OCI-LY7 (cell line): ENCODE measurements around the gene TJP3. TPM values are rescaled to one million over a fixed set of nuclear protein-coding genes. Genes with fewer than 3 reads are reported as not detected.

Experiments
- BruUV-seq: library from RNA; stranded (reverse); fragments of 400-500 nt; replicated peaks from 2 replicates; lab custom pipeline; 2021; lab: Mats Ljungman, UMichigan
- CTCF ChIA-PET: fragments of 300-600 bp; sonication (Branson Sonifier 250); formaldehyde crosslinking; loops from one replicate; lab custom pipeline; 2022; ENCODE audit warnings: antibody characterized with exemption; ENCODE audit not compliant: unreplicated experiment; lab: Charles Lee
- POLR2A ChIA-PET: fragments of 300-600 bp; sonication (Branson Sonifier 250); formaldehyde crosslinking; loops from one replicate; lab custom pipeline; 2022; ENCODE audit warnings: antibody characterized with exemption; lab: Charles Lee
- DNase-seq: peaks from one replicate; pipeline ENCODE4 v3.0.0-alpha.2; 2015; ENCODE audit warnings: low spot score
- H2AFZ ChIP-seq: fragments of 200-600 bp; sonication (generic), shearing (Covaris generic); 2 replicates; pipeline ENCODE4 v1.6.1; 2014; ENCODE audit warnings: mild to moderate bottlenecking, antibody characterized with exemption, low read length, moderate library complexity
- H3K27ac ChIP-seq: fragments of 200-600 bp; sonication (generic); 2 replicates; pipeline ENCODE4 v1.5.1; 2014; ENCODE audit warnings: mixed run types, low read depth, mild to moderate bottlenecking, moderate library complexity, low read length, inconsistent platforms; ENCODE audit not compliant: poor library complexity, severe bottlenecking
- H3K36me3 ChIP-seq: fragments of 200-600 bp; sonication (generic); 2 replicates; pipeline ENCODE4 v1.6.1; 2014; ENCODE audit warnings: mild to moderate bottlenecking, antibody characterized with exemption, low read length, moderate library complexity, mixed read lengths; ENCODE audit not compliant: insufficient read depth
- H3K4me1 ChIP-seq: fragments of 200-600 bp; sonication (generic); 2 replicates; pipeline ENCODE4 v1.5.1; 2014; ENCODE audit warnings: mild to moderate bottlenecking, low read length; ENCODE audit not compliant: insufficient read depth, poor library complexity, severe bottlenecking
- H3K4me2 ChIP-seq: fragments of 200-600 bp; sonication (generic); 2 replicates; pipeline ENCODE4 v1.6.1; 2014; ENCODE audit warnings: mild to moderate bottlenecking, low read length
- H3K4me3 ChIP-seq: fragments of 200-600 bp; sonication (generic); 2 replicates; pipeline ENCODE4 v1.5.1; 2014; ENCODE audit warnings: mild to moderate bottlenecking, low read depth, low read length; ENCODE audit not compliant: poor library complexity, severe bottlenecking
- H3K79me2 ChIP-seq: fragments of 200-600 bp; sonication (generic); 2 replicates; pipeline ENCODE4 v1.6.1; 2016; ENCODE audit warnings: low read depth, mild to moderate bottlenecking, low read length, moderate library complexity, mixed read lengths; ENCODE audit not compliant: insufficient read depth
- H3K9me2 ChIP-seq: fragments of 200-600 bp; sonication (generic); 2 replicates; pipeline ENCODE4 v1.6.1; 2016; ENCODE audit warnings: mild to moderate bottlenecking, low read length, mixed read lengths; ENCODE audit not compliant: insufficient read depth
- H3K9me3 ChIP-seq: fragments of 200-600 bp; sonication (generic); 2 replicates; pipeline ENCODE4 v1.6.1; 2014; ENCODE audit warnings: mild to moderate bottlenecking, mixed run types, low read length, mixed read lengths
- H4K20me1 ChIP-seq: fragments of 200-600 bp; sonication (generic); 2 replicates; pipeline ENCODE4 v1.6.1; 2014; ENCODE audit warnings: mild to moderate bottlenecking, antibody characterized with exemption, low read length, moderate library complexity, mixed read lengths; ENCODE audit not compliant: insufficient read depth
- EZH2phosphoT487 ChIP-seq: fragments of 200-600 bp; sonication (generic); IDR thresholded peaks from 2 replicates; pipeline ENCODE4 v1.6.1; 2018; ENCODE audit warnings: low read depth, borderline replicate concordance, mild to moderate bottlenecking, mixed run types, antibody characterized with exemption, low read length, moderate library complexity, mixed read lengths
- intact Hi-C: fragments of 100-400 bp; cut with micrococcal nuclease; formaldehyde crosslinking; loops from one replicate; pipeline ENCODE4 v1.10.0; 2022; ENCODE audit not compliant: unreplicated experiment
- total RNA-seq, 2 experiments: library from RNA; depleted of rRNA in 1 of 2; stranded (reverse); fragments of >200 nt in 1 of 2; shearing (Covaris generic) in 1 of 2; gene quantifications; 2 replicates each; pipeline ENCODE4 v1.2.3, GENCODE V29; 2014 to 2022
- TF ChIP-seq, protein P1 (sequence below): fragments of 200-600 bp; sonication (generic); conservative IDR thresholded peaks from 2 replicates; pipeline ENCODE4 v1.5.1; 2014; ENCODE audit warnings: mild to moderate bottlenecking, antibody characterized with exemption, low read length, moderate library complexity, mixed read lengths

TJP3 gene
- total RNA-seq, 2 experiments from 2014 or later: 0.69 to 1.8 TPM

DNA sequence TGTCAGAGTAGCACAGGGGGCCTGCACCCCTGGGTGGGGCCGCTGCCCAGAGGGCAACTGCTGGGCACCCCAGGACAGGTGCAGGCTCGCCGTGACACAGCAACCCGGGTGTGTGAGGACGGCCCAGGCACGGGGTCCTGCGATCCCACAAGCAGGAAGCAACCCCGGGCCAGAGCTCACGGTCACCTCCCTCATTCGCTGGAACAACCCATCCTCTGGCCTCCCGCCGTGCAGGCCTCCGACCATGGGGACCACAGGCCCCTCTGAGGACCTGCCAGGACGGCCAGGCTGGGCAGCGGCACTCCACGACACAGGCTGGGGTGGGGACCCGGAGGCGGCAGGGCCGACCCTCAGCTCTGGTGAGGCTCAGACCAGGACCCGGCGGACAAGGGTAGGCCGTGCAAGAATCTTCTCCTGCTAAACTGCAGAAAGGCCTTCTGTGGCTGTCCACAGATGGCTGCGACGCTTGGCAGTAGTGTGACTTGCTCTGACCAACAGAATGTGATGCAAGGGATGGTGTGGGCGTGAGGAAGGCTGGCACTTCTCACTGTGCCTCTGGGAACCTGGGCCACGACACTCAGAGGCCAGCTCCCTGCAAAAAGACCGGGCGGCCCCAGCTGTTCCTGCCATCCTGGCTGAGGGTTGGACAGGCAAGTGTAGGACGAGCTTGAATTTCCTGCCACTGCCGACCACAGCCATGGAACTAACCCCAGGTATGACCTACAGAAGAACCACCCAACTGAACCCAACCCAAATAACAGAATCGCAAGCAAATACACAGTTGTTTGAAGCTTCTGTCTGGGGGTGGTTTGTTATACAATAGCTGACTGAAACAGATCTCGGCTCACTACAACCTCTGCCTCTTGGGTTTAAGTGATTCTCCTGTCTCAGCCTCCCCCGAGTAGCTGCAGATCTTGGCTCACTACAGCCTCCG, 34.4 kb upstream of the TJP3 start:
- Histone ChIP-seq H2AFZ (no peak overlapping the region), H3K27ac (no peak overlapping the region), H3K4me1 (peaks cover 9% of the 10 kb centered on the region), H3K36me3 (no peaks in the 10 kb centered on the region), H3K4me3 (no peak overlapping the region), H3K9me3 (no peaks in the 10 kb centered on the region), H3K9me2 (no peaks in the 10 kb centered on the region), H4K20me1 (0 out of 2 replicates have a peak, but pooled peaks cover 4% of the 10 kb centered on the region), H3K4me2 (no peak overlapping the region), H3K79me2 (no peaks in the 10 kb centered on the region)
- DNase-seq: no peak
- intact Hi-C loops: no loop called here
- CTCF ChIA-PET: no interaction called here
- POLR2A ChIA-PET: no interaction called here
- BruUV-seq: no TSS peak
- no peak for TF ChIP-seq EZH2phosphoT487
- TF ChIP-seq, protein P1, sequence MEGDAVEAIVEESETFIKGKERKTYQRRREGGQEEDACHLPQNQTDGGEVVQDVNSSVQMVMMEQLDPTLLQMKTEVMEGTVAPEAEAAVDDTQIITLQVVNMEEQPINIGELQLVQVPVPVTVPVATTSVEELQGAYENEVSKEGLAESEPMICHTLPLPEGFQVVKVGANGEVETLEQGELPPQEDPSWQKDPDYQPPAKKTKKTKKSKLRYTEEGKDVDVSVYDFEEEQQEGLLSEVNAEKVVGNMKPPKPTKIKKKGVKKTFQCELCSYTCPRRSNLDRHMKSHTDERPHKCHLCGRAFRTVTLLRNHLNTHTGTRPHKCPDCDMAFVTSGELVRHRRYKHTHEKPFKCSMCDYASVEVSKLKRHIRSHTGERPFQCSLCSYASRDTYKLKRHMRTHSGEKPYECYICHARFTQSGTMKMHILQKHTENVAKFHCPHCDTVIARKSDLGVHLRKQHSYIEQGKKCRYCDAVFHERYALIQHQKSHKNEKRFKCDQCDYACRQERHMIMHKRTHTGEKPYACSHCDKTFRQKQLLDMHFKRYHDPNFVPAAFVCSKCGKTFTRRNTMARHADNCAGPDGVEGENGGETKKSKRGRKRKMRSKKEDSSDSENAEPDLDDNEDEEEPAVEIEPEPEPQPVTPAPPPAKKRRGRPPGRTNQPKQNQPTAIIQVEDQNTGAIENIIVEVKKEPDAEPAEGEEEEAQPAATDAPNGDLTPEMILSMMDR: no peak

DNA sequence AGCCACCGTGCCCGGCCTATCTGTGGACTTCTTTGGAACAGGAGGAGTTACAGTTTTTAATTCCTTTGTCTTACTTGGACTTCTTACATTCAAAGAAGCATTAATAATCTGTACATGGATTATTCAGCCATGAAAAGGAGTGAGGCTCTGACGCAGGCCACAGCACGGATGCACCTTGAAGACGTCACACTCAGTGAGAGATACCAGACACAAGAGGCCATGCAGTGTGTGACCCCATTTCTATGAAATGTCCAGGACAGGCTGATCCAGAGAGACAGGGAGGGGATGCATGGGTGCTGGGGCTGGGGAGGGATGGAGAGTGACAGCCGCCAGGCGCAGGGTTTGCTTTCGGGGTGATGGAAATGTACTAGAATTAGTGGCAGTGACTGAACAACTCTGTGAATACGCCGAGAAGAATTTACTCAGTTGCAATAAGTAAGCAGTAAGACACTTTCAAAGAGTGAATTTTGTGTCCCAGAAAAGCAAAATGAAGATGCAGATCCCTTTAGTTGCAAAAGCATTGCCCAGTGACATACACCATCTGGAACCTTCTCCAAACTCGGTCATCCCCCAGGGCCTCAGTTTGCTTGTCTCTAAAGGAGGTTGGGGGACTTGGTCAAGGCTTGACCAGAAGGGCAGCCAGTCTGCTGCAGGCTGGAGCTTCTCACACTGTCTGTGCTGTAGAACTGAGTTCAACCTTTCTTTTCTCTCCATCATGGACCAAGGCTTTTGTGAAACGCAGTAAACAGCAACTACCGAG, 33.2 kb upstream of the TJP3 start:
- Histone ChIP-seq H3K4me2 (no peak overlapping the region), H3K36me3 (no peaks in the 10 kb centered on the region), H3K27ac (no peak overlapping the region), H4K20me1 (0 out of 2 replicates have a peak, but pooled peaks cover 4% of the 10 kb centered on the region), H3K9me3 (no peaks in the 10 kb centered on the region), H3K4me3 (no peak overlapping the region), H3K79me2 (no peaks in the 10 kb centered on the region), H3K9me2 (no peaks in the 10 kb centered on the region), H2AFZ (no peak overlapping the region), H3K4me1 (peaks cover 9% of the 10 kb centered on the region)
- intact Hi-C loops: no loop called here
- DNase-seq: no peak
- TF ChIP-seq, protein P1: no peak
- no peak for TF ChIP-seq EZH2phosphoT487
- ChIA-PET POLR2A (no interaction called here), CTCF (no interaction called here)
- no TSS peak for BruUV-seq
